Neural cell (in vitro differentiated cells): ENCODE results near the gene C1orf74. TPM values are rescaled to one million over a fixed set of nuclear protein-coding genes. Genes with fewer than 3 reads are reported as not detected.

Source experiments
- H2AFZ ChIP-seq: fragments of 200-600, 300-800 bp; sonication (generic), shearing (Covaris generic); 2 replicates; pipeline ENCODE4 v1.6.0; 2014; ENCODE audit warnings: low read depth, mild to moderate bottlenecking, antibody characterized with exemption, low read length, moderate library complexity
- H3F3A ChIP-seq: fragments of 200-600 bp; shearing (Covaris generic); 2 replicates; pipeline ENCODE4 v1.6.1; 2016; ENCODE audit warnings: mild to moderate bottlenecking, moderate library complexity, mixed read lengths, antibody characterized with exemption, low read length; ENCODE audit not compliant: insufficient read depth, poor library complexity, severe bottlenecking
- H3K27ac ChIP-seq: fragments of 200-600, 300-800 bp; sonication (generic), shearing (Covaris generic); 2 replicates; pipeline ENCODE4 v1.5.1; 2014; ENCODE audit warnings: mild to moderate bottlenecking, low read length, moderate library complexity
- H3K27me3 ChIP-seq: fragments of 300-800, 200-600 bp; sonication (generic), shearing (Covaris generic); 2 replicates; pipeline ENCODE4 v1.6.0; 2014; ENCODE audit warnings: mild to moderate bottlenecking, low read depth, low read length, moderate library complexity; ENCODE audit not compliant: insufficient read depth
- H3K36me3 ChIP-seq: fragments of 300-800, 200-600 bp; sonication (generic), shearing (Covaris generic); 2 replicates; pipeline ENCODE4 v1.5.1; 2014; ENCODE audit warnings: mild to moderate bottlenecking, antibody characterized with exemption, low read length, moderate library complexity; ENCODE audit not compliant: insufficient read depth
- H3K4me2 ChIP-seq: fragments of 300-800, 200-600 bp; sonication (generic), shearing (Covaris generic); 2 replicates; pipeline ENCODE4 v1.6.0; 2014; ENCODE audit warnings: mild to moderate bottlenecking, low read length
- H3K4me3 ChIP-seq: fragments of 300-800, 200-600 bp; sonication (generic), shearing (Covaris generic); 2 replicates; pipeline ENCODE4 v1.5.1; 2014; ENCODE audit warnings: mild to moderate bottlenecking, low read length, moderate library complexity
- H3K79me2 ChIP-seq: fragments of 200-600 bp; shearing (Covaris generic); replicated peaks from 2 replicates; pipeline ENCODE4 v1.6.0; 2014; ENCODE audit warnings: mild to moderate bottlenecking, low read length, moderate library complexity; ENCODE audit not compliant: insufficient read depth
- H3K9ac ChIP-seq: fragments of 300-800, 200-600 bp; sonication (generic), shearing (Covaris generic); 2 replicates; pipeline ENCODE4 v1.6.1; 2016; ENCODE audit warnings: mild to moderate bottlenecking, low read length, mixed read lengths
- H3K9me2 ChIP-seq: fragments of 200-600 bp; shearing (Covaris generic); 2 replicates; pipeline ENCODE4 v1.6.1; 2016; ENCODE audit warnings: mild to moderate bottlenecking, low read length, mixed read lengths; ENCODE audit not compliant: insufficient read depth
- H3K9me3 ChIP-seq: fragments of 200-600, 300-800 bp; sonication (generic), shearing (Covaris generic); 2 replicates; pipeline ENCODE4 v1.6.1; 2016; ENCODE audit warnings: mild to moderate bottlenecking, mixed run types, low read length, moderate library complexity, mixed read lengths
- H4K20me1 ChIP-seq: fragments of 200-600 bp; shearing (Covaris generic); 2 replicates; pipeline ENCODE4 v1.6.1; 2016; ENCODE audit warnings: mild to moderate bottlenecking, mixed run types; ENCODE audit not compliant: insufficient read depth
- CTCF ChIP-seq: fragments of 450-650 bp; IDR thresholded peaks from 2 replicates; pipeline ENCODE4 v1.5.1; 2014; ENCODE audit warnings: antibody characterized with exemption, mild to moderate bottlenecking, moderate library complexity; ENCODE audit not compliant: poor library complexity, severe bottlenecking
- EZH2 ChIP-seq: fragments of 200-600, 300-800 bp; shearing (Covaris generic), sonication (generic); IDR thresholded peaks from 2 replicates; pipeline ENCODE4 v1.6.1; 2014; ENCODE audit warnings: antibody characterized with exemption, low read length, borderline replicate concordance, mild to moderate bottlenecking; ENCODE audit not compliant: insufficient read depth, poor library complexity, severe bottlenecking
- MXI1 ChIP-seq: fragments of 450-650 bp; conservative IDR thresholded peaks from 2 replicates; pipeline ENCODE4 v1.6.1; 2014; ENCODE audit warnings: antibody characterized with exemption, mild to moderate bottlenecking; ENCODE audit not compliant: poor library complexity, severe bottlenecking
- POLR2AphosphoS5 ChIP-seq: IDR thresholded peaks from 2 replicates; pipeline ENCODE4 v1.6.1; 2012
- REST ChIP-seq: IDR thresholded peaks from 2 replicates; pipeline ENCODE4 v1.6.1; 2012; ENCODE audit warnings: borderline replicate concordance
- SMC3 ChIP-seq: fragments of 450-650 bp; conservative IDR thresholded peaks from 2 replicates; pipeline ENCODE4 v1.6.1; 2014; ENCODE audit warnings: antibody characterized with exemption, mild to moderate bottlenecking, moderate library complexity; ENCODE audit not compliant: poor library complexity
- TAF1 ChIP-seq: IDR thresholded peaks from 2 replicates; pipeline ENCODE4 v1.6.1; 2012; ENCODE audit warnings: low read depth
- polyA plus RNA-seq: library from polyadenylated mRNA; depleted of rRNA; stranded (reverse); fragments of >200 nt; gene quantifications from 2 replicates; pipeline ENCODE4 v1.2.3, GENCODE V29; 2014

C1orf74 gene
- polyA plus RNA-seq, 1 donor from 2014 or later = 1.4 TPM

GRCh38 chr1:209780268-209780667, 4.1 kb downstream of the C1orf74 start:
- TF ChIP-seq EZH2 (no peak), POLR2AphosphoS5 (no peak)

GRCh38 chr1:209778102-209778501, 6.3 kb downstream of the C1orf74 start:
- Histone ChIP-seq H3K27me3 (no peaks in the 10 kb centered on the region), H3K36me3 (no peaks in the 10 kb centered on the region), H3F3A (no peaks in the 10 kb centered on the region), H3K9ac (no peak overlapping the region), H3K27ac (no peak overlapping the region), H3K79me2 (no peaks in the 10 kb centered on the region), H3K4me3 (no peak overlapping the region), H3K9me3 (no peaks in the 10 kb centered on the region), H3K9me2 (no peaks in the 10 kb centered on the region), H2AFZ (no peak overlapping the region), H3K4me2 (no peak overlapping the region), H4K20me1 (no peaks in the 10 kb centered on the region)
- TF ChIP-seq POLR2AphosphoS5 (no peak), TAF1 (no peak), SMC3 (no peak), EZH2 (no peak), REST (no peak), CTCF (no peak)

More at GRCh38 chr1:209780268-209780667, 4.1 kb downstream of the C1orf74 start:
- Histone ChIP-seq H3F3A (no peaks in the 10 kb centered on the region), H3K36me3 (no peaks in the 10 kb centered on the region), H3K27me3 (no peaks in the 10 kb centered on the region), H3K9me2 (no peaks in the 10 kb centered on the region), H3K9me3 (no peaks in the 10 kb centered on the region), H3K79me2 (no peaks in the 10 kb centered on the region), H3K4me2 (no peak overlapping the region), H3K4me3 (no peak overlapping the region), H2AFZ (no peak overlapping the region), H4K20me1 (no peaks in the 10 kb centered on the region), H3K9ac (no peak overlapping the region), H3K27ac (no peak overlapping the region)

DNA sequence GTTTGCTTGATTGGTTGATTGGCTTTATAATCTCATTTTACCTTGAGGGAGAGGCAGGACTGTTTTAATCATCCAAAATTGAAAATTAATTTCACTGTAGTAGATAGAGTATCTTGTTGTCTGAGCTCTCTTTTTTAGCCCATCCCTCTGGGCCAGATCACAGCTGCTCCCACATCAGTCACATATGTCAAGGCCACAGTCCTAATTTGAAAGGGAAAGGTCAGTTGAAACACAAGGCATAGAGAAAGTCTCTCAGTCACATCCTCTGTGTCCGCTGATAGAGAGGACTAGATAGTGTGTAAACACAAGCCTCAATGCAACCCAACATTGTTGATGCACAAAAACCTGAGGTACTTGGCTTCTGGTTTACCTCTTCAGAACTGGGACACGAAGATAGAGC, 6.8 kb downstream of the C1orf74 start:
- H3K27me3 ChIP-seq = no peaks in the 10 kb centered on the region
- TF ChIP-seq CTCF (no peak), MXI1 (no peak), POLR2AphosphoS5 (no peak), TAF1 (no peak)
- H3K79me2 ChIP-seq = no peaks in the 10 kb centered on the region
- H3K9me3 ChIP-seq = no peaks in the 10 kb centered on the region
- no peaks in the 10 kb centered on the region for H4K20me1 ChIP-seq
- H3F3A ChIP-seq = no peaks in the 10 kb centered on the region
- no peaks in the 10 kb centered on the region for H3K36me3 ChIP-seq
- H3K4me3 ChIP-seq = no peak overlapping the region
- H2AFZ ChIP-seq = no peak overlapping the region
- no peak overlapping the region for H3K27ac ChIP-seq
- H3K9me2 ChIP-seq = no peaks in the 10 kb centered on the region
- H3K9ac ChIP-seq = no peak overlapping the region
- no peak overlapping the region for H3K4me2 ChIP-seq
